MCF 10A (cell line): Measurements from ENCODE around the gene ZNF559. TPM values are rescaled to one million over a fixed set of nuclear protein-coding genes. Genes with fewer than 3 reads are reported as not detected.
"Not testable (repeated sequence)": the region's sequence is repeated elsewhere in the genome, so short reads cannot be mapped to it uniquely, and the experiment has no call there.

Experiments
- BruUV-seq: library from RNA; stranded (reverse); fragments of 400-500 nt; replicated peaks from 2 replicates; lab custom pipeline; 2021; lab: Mats Ljungman, UMichigan
- CTCF ChIA-PET: fragments of 300-600 bp; sonication (Branson Sonifier 250); formaldehyde crosslinking; extraction: SDS; loops from one replicate; lab custom pipeline; 2021; ENCODE audit warnings: antibody characterized with exemption, inconsistent platforms; lab: Yijun Ruan, JAX
- POLR2A ChIA-PET: fragments of 300-600, 350-650 bp; sonication (Branson Sonifier 250); formaldehyde crosslinking; extraction: SDS; loops from one replicate; lab custom pipeline; 2020; ENCODE audit warnings: antibody characterized with exemption, inconsistent platforms; lab: Yijun Ruan, JAX
- DNase-seq: peaks from one replicate; pipeline ENCODE4 v3.0.0-alpha.2; 2018; ENCODE audit not compliant: unreplicated experiment
- H3K27ac Mint-ChIP-seq: one replicate; pipeline ENCODE4 v1.8.0; 2022; ENCODE audit warnings: mild to moderate bottlenecking, low read depth, mixed read lengths; ENCODE audit not compliant: unreplicated experiment
- H3K27me3 Mint-ChIP-seq: one replicate; pipeline ENCODE4 v1.8.0; 2022; ENCODE audit warnings: mixed read lengths; ENCODE audit not compliant: insufficient read depth, unreplicated experiment
- H3K36me3 Mint-ChIP-seq: one replicate; pipeline ENCODE4 v1.8.0; 2022; ENCODE audit warnings: mild to moderate bottlenecking, moderate library complexity, mixed read lengths; ENCODE audit not compliant: insufficient read depth, unreplicated experiment
- H3K4me1 Mint-ChIP-seq: one replicate; pipeline ENCODE4 v1.8.0; 2022; ENCODE audit warnings: mixed read lengths; ENCODE audit not compliant: insufficient read depth, unreplicated experiment
- H3K4me3 Mint-ChIP-seq: one replicate; pipeline ENCODE4 v1.8.0; 2022; ENCODE audit warnings: mild to moderate bottlenecking, moderate library complexity, mixed read lengths; ENCODE audit not compliant: unreplicated experiment
- H3K9me3 Mint-ChIP-seq: one replicate; pipeline ENCODE4 v1.8.0; 2022; ENCODE audit warnings: mixed read lengths; ENCODE audit not compliant: unreplicated experiment
- intact Hi-C: fragments of 100-400 bp; cut with micrococcal nuclease; formaldehyde crosslinking; loops from 2 replicates; pipeline ENCODE4 v1.14.1; 2022
- total RNA-seq: library from RNA; stranded (reverse); gene quantifications from 2 replicates; pipeline ENCODE4 v1.2.3, GENCODE V29; 2022
- TF ChIP-seq, protein P1 (sequence below): fragments of 200-600 bp; IDR thresholded peaks from one replicate; pipeline ENCODE4 v1.8.0; 2022; ENCODE audit warnings: antibody characterized with exemption, mild to moderate bottlenecking; ENCODE audit not compliant: unreplicated experiment

The ZNF559 gene
- total RNA-seq, 1 experiment from 2014 or later, result 10.7 TPM

DNA sequence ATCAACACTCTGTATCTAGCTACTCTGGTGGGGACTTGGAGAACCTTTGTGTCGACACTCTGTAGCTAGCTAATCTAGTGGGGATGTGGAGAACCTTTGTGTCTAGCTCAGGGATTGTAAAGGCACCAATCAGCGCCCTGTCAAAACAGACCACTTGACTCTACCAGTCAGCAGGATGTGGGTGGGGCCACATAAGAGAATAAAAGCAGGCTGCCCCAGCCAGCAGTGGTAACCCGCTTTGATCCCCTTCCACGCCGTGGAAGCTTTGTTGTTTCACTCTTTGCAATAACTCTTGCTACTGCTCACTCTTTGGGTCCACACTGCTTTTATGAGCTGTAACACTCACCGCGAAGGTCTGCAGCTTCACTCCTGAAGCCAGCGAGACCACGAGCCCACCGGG, 1.8 kb upstream of the ZNF559 start:
- CTCF ChIA-PET, result interaction anchor here (1.7 kb wide), 1 partner anchor 117 kb away, joined by 4 read pairs; no protein-coding TSS in a partner anchor
- H3K4me1 Mint-ChIP-seq, H3K36me3 Mint-ChIP-seq, BruUV-seq, H3K9me3 Mint-ChIP-seq, intact Hi-C loops, DNase-seq, H3K27ac Mint-ChIP-seq, H3K27me3 Mint-ChIP-seq, H3K4me3 Mint-ChIP-seq: not testable (repeated sequence)
- POLR2A ChIA-PET, result interaction anchor here (2.0 kb wide), 1 partner anchor 12 kb away, joined by 14 read pairs; the partner anchor contains the start of gene ZNF699

DNA sequence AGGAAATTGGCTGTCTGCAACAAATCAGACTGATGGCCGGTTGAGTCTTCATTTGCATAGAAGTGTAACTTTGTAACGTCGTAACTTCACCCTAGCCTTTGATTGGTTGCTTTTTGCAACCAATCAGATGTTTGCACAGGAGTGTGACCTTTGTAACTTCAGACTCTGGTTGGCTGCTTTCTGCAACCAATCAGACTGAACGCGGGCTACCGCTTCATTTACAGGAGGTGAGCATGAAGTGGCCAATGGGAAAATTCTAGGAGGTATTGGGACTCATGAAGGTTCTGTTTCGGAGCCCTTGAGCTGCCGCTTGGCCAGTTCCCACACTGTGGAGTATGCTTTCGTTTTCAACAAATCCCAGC, 441 bp upstream of the ZNF559 start:
- peak overlapping the region; percentile 50 for H3K27ac Mint-ChIP-seq
- BruUV-seq, result no TSS peak
- no peaks in the 10 kb centered on the region for H3K4me1 Mint-ChIP-seq
- no peaks in the 10 kb centered on the region for H3K27me3 Mint-ChIP-seq
- CTCF ChIA-PET, result interaction anchor here (0.7 to 1.7 kb wide), 3 partner anchors 13 to 304 kb away, joined by 3 to 8 read pairs (median 4); partner anchors contain the start of gene ZNF699
- H3K4me3 Mint-ChIP-seq, result peak overlapping the region; percentile 79
- POLR2A ChIA-PET, result interaction anchor here (0.5 to 2.0 kb wide), 8 partner anchors 11 to 445 kb away, joined by 3 to 14 read pairs (median 4); partner anchors contain the start of genes ZNF266, ZNF699 and ZNF846
- H3K36me3 Mint-ChIP-seq, result peaks cover 10% of the 10 kb centered on the region
- no peaks in the 10 kb centered on the region for H3K9me3 Mint-ChIP-seq
- TF ChIP-seq, protein P1, sequence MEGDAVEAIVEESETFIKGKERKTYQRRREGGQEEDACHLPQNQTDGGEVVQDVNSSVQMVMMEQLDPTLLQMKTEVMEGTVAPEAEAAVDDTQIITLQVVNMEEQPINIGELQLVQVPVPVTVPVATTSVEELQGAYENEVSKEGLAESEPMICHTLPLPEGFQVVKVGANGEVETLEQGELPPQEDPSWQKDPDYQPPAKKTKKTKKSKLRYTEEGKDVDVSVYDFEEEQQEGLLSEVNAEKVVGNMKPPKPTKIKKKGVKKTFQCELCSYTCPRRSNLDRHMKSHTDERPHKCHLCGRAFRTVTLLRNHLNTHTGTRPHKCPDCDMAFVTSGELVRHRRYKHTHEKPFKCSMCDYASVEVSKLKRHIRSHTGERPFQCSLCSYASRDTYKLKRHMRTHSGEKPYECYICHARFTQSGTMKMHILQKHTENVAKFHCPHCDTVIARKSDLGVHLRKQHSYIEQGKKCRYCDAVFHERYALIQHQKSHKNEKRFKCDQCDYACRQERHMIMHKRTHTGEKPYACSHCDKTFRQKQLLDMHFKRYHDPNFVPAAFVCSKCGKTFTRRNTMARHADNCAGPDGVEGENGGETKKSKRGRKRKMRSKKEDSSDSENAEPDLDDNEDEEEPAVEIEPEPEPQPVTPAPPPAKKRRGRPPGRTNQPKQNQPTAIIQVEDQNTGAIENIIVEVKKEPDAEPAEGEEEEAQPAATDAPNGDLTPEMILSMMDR, result no peak
- DNase-seq, result no peak
- intact Hi-C loops, result no loop called here

DNA sequence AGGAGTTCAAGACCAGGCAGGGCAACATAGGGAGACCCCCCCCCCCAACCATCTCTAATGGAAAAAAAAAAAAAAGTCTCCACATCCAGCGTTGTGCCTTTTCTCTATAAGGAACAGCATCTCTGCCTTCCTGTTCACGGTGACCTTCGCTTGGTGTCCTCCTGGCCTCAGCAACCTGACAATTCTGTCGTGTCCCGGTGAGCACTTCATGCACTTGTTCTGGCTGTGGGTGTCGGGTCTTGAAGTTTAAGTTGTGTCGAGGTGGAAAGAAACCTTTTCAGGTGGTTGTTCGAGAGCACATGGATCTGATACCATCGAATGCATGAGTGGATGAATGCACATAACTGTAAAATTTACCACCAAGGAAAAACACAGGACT, 594 bp downstream of the ZNF559 start:
- CTCF ChIA-PET, result no interaction called here
- peaks cover 15% of the 10 kb centered on the region for H3K36me3 Mint-ChIP-seq
- DNase-seq, result no peak
- no peaks in the 10 kb centered on the region for H3K4me1 Mint-ChIP-seq
- POLR2A ChIA-PET, result no interaction called here
- peak overlapping the region; percentile 79 for H3K4me3 Mint-ChIP-seq
- H3K27me3 Mint-ChIP-seq, result no peaks in the 10 kb centered on the region
- no TSS peak for BruUV-seq
- peak overlapping the region; percentile 50 for H3K27ac Mint-ChIP-seq
- H3K9me3 Mint-ChIP-seq, result no peaks in the 10 kb centered on the region
- intact Hi-C loops, result no loop called here
- TF ChIP-seq, protein P1, result no peak

DNA sequence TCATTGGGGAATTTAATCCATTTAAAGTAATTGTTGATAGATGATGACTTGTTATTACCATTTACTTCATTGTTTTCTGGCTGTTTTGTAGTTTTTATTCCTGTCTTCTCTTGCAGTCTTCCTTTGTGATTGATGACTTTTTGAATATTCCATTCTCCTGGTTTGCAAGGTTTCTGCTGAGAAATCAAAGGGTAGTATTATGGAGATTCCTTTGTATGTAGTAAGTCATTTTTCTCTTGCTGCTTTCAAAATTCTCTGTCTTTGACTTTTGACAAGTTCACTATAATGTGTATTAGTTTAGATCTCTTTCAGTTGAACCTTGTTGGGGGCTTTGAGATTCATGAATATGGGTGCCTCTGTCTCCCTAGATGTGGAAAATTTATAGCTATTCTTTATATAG, 6.0 kb downstream of the ZNF559 start:
- H3K9me3 Mint-ChIP-seq, result peaks cover 10% of the 10 kb centered on the region
- ChIA-PET POLR2A (no interaction called here), CTCF (no interaction called here)

More for the DNA sequence above, 6.0 kb downstream of the ZNF559 start:
- Mint-ChIP-seq H3K4me3 (no peak overlapping the region), H3K4me1 (no peaks in the 10 kb centered on the region), H3K36me3 (peaks cover 21% of the 10 kb centered on the region), H3K27ac (no peak overlapping the region), H3K27me3 (no peaks in the 10 kb centered on the region)
- no TSS peak for BruUV-seq
- TF ChIP-seq, protein P1, result no peak
- intact Hi-C loops, result no loop called here
- no peak for DNase-seq
